Measurements from ENCODE around the gene RAD1. TPM values are rescaled to one million over a fixed set of nuclear protein-coding genes. Genes with fewer than 3 reads are reported as not detected.

The RAD1 gene
- total RNA-seq, 2 donors from 2014 or later = 8.9 to 15.1 TPM

DNA sequence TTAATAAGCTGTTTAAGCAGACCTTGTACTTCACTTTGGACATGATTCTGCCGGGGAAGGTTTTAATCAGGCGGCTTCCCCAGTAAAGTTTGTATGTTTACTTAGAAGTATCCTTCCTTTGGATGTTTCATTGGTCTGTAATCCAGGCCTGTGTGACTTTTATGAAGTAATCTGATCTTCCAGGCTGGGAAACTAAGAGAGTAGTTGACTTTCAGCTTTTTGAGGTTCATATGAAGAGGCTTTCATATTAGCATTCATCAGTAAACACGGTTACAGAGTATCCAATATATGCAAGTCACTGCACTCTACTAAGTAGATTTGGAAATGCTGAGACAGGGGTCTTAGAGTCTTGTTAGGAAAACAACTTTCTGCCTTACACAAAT lies 15.1 kb upstream of the RAD1 start:
- Histone ChIP-seq H3K27me3 (replicated peaks; ENCODE audit: insufficient read depth) (no peaks in the 10 kb centered on the region), H3K36me3 (peaks cover 7% of the 10 kb centered on the region), H3K27ac (peak overlapping the region; percentile 88 to 92)

GRCh38 chr5:34929720-34930461 lies 14.6 kb upstream of the RAD1 start:
- no peak for TF ChIP-seq CTCF (IDR thresholded peaks at IDR 0.05)
- Histone ChIP-seq H3K4me3 (peak overlapping the region; percentile 81), H3K4me1 (ENCODE audit: control insufficient read depth in 1 of 2, low read depth in 2 of 2) (peaks cover 12 to 25% of the 10 kb centered on the region in 2 donors), H3K27ac (peak overlapping the region; percentile 88 to 92), H3K36me3 (peaks cover 11% of the 10 kb centered on the region), H3K9me3 (no peaks in the 10 kb centered on the region), H3K27me3 (replicated peaks; ENCODE audit: insufficient read depth) (no peaks in the 10 kb centered on the region)
- peak; percentile 76 for ATAC-seq (ENCODE audit: insufficient number of reproducible peaks, low FRiP score, low read depth)
- DNase-seq (ENCODE audit: low spot score) = peak; percentile 69

More for the DNA sequence above, 15.1 kb upstream of the RAD1 start:
- no peak for TF ChIP-seq CTCF (IDR thresholded peaks at IDR 0.05)
- peak overlapping the region; percentile 81 for H3K4me3 ChIP-seq
- DNase-seq (ENCODE audit: low spot score) (no peak), ATAC-seq (ENCODE audit: insufficient number of reproducible peaks, low FRiP score, low read depth) (no peak)
- no peaks in the 10 kb centered on the region for H3K9me3 ChIP-seq
- peaks cover 12 to 25% of the 10 kb centered on the region in 2 donors for H3K4me1 ChIP-seq (ENCODE audit: control insufficient read depth in 1 of 2, low read depth in 2 of 2)

DNA sequence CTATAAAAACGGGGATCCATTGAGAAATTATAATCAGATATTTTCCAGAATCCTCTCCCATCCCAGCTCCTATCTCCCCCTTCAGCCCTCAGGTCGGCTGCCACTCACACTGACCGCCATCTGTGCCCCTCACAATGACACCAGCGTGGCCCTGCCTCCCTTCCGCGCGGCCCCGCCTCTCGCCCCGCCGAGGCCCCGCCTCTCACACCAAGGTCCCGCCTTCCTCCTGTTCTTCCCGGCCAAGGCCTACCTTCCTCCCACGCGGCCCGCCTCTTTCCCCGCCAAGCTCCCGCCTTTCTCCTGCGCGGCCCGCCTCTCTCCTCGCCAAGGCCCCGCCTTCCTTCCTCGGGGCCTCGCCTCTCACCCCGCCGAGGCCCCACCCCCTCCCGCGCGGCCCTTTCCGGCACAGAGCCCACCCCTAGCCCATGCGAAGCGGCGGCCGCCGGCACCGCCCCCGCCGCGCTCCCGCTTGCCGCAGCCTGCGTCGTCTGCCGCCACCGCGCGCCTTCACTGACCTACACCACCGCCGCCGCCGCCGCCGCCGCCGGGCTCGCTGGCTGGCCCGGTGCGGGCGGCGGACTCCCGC lies 13.9 kb upstream of the RAD1 start, which contains the start of gene DNAJC21:
TSS of gene DNAJC21 (plus strand) at position 426 of the 586 bp plus-strand sequence. CDS start 261 bp downstream, outside the sequence.
- peaks cover 11% of the 10 kb centered on the region for H3K36me3 ChIP-seq
- peak; percentile 96 for ATAC-seq (ENCODE audit: insufficient number of reproducible peaks, low FRiP score, low read depth)
- peak within 1 kb of the TSS; percentile 88 to 92 for H3K27ac ChIP-seq
- H3K27me3 ChIP-seq (replicated peaks; ENCODE audit: insufficient read depth) = no peaks in the 10 kb centered on the region
- H3K9me3 ChIP-seq = no peaks in the 10 kb centered on the region
- peak; percentile 91 for DNase-seq (ENCODE audit: low spot score)
- H3K4me1 ChIP-seq (ENCODE audit: control insufficient read depth in 1 of 2, low read depth in 2 of 2) = peaks cover 13 to 25% of the 10 kb centered on the region in 2 donors
- TF ChIP-seq CTCF (IDR thresholded peaks at IDR 0.05) = no peak
- peak within 1 kb of the TSS; percentile 81 for H3K4me3 ChIP-seq

DNA sequence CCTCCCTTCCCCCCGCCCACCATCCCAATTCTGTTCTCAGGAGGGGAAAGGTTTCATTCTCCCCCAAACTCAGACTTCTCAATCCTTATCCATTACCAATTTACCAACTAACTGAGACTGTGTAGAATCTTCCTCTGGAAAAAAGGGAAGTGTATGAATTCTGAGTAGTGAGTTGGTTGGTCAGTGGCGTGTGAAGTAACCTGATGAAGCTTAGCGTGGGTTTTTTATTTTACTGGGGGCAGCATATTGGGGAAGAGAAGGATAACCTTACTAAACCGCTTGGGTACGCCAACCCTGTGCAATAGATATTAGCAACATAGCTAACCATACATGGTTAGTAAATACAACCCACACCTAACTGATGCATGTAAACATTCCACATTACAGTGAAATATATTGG lies 13.0 kb upstream of the RAD1 start:
- Histone ChIP-seq H3K4me3 (no peak overlapping the region), H3K27me3 (replicated peaks; ENCODE audit: insufficient read depth) (no peaks in the 10 kb centered on the region), H3K36me3 (peaks cover 11% of the 10 kb centered on the region), H3K9me3 (no peaks in the 10 kb centered on the region), H3K4me1 (ENCODE audit: control insufficient read depth in 1 of 2, low read depth in 2 of 2) (peaks cover 18 to 25% of the 10 kb centered on the region in 2 donors), H3K27ac (no peak overlapping the region)
- no peak for DNase-seq (ENCODE audit: low spot score)
- ATAC-seq (ENCODE audit: insufficient number of reproducible peaks, low FRiP score, low read depth) = no peak
- no peak for TF ChIP-seq CTCF (IDR thresholded peaks at IDR 0.05)

DNA sequence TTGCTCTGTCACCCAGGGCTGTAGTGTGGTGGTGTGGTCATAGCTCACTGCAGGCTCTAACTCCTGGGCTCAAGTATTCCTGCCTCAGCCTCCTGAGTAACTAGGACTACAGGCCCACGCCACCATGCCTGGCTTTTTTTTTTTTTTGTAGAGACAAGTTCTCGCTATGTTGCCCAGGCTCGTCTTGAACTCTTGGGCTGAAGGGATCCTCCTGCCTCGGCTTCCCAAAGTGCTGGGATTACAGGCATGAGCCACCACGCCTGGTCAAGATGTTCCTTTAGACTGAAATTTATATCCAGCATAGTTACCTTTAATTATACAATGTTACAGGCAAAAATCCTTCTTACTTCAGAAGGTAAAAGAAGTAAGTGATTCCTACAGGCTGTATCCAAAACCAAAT lies 12.5 kb upstream of the RAD1 start:
- Histone ChIP-seq H3K9me3 (no peaks in the 10 kb centered on the region), H3K4me3 (no peak overlapping the region), H3K4me1 (ENCODE audit: control insufficient read depth in 1 of 2, low read depth in 2 of 2) (peaks cover 18 to 25% of the 10 kb centered on the region in 2 donors), H3K27me3 (replicated peaks; ENCODE audit: insufficient read depth) (no peaks in the 10 kb centered on the region), H3K36me3 (peaks cover 11% of the 10 kb centered on the region), H3K27ac (no peak overlapping the region)
- no peak for TF ChIP-seq CTCF (IDR thresholded peaks at IDR 0.05)
- ATAC-seq (ENCODE audit: insufficient number of reproducible peaks, low FRiP score, low read depth) (no peak), DNase-seq (ENCODE audit: low spot score) (no peak)

Data from thoracic aorta (tissue), 2 donors.